ENCODE results near the gene CENPV.

GRCh38 chr17:16383772-16384287, 30.6 kb upstream of the CENPV start:
- TF ChIP-seq CTCF (IDR thresholded peaks at IDR 0.05; ENCODE audit: insufficient read depth, low read depth, low read length) (no peak), EZH2 (IDR thresholded peaks at IDR 0.05; ENCODE audit: insufficient read depth, low read length) (no peak)
